ENCODE results near the gene MLST8. TPM values are rescaled to one million over a fixed set of nuclear protein-coding genes. Genes with fewer than 3 reads are reported as not detected.
"Not testable (repeated sequence)": the region's sequence is repeated elsewhere in the genome, so short reads cannot be mapped to it uniquely, and the experiment has no call there.

MLST8 gene
- total and polyA plus RNA-seq, 8 donors, result 16.6 to 62.8 (median 20.7) TPM

- H3K9me3 ChIP-seq, result no peaks in the 10 kb centered on the region
- intact Hi-C loops (cut with DNase I), result no loop called here
- ATAC-seq, result peak in 1 of 4 donors; percentile 2
- WGBS, 2 donors, result 13 to 24% methylated on average over 28 to 40 of the region's 40 CpGs
- H3K4me3 ChIP-seq, result peak overlapping the region in 1 of 4 donors; percentile 25
- DNase-seq, result peak in 2 of 6 donors; percentile 40 to 82
- FAIRE-seq, result no peak
- H3K36me3 ChIP-seq, result peaks cover 4 to 28% (median 25%) of the 10 kb centered on the region in 3 donors
- TF ChIP-seq CTCF (IDR thresholded peaks at IDR 0.05), result no peak
- H3K27ac ChIP-seq, result no peak overlapping the region
- H3K4me1 ChIP-seq, result peaks cover 0 to 6% (median 0%) of the 10 kb centered on the region in 3 donors
- no peaks in the 10 kb centered on the region for H3K27me3 ChIP-seq
These were observed 31.8 kb downstream of the MLST8 start for GRCh38 chr16:2237102-2237482.

- FAIRE-seq (no peak), DNase-seq (peak in 1 of 6 donors; percentile 76), ATAC-seq (peak in 3 of 4 donors; percentile 4 to 24 (median 9))
- Histone ChIP-seq H3K4me1 (peaks cover 0 to 6% (median 0%) of the 10 kb centered on the region in 3 donors), H3K9me3 (no peaks in the 10 kb centered on the region), H3K4me3 (no peak overlapping the region), H3K27ac (no peak overlapping the region), H3K27me3 (no peaks in the 10 kb centered on the region), H3K36me3 (peaks cover 4 to 23% (median 21%) of the 10 kb centered on the region in 3 donors)
- 27 to 35% methylated on average over 60 to 65 of the region's 65 CpGs for WGBS, 2 donors
- TF ChIP-seq CTCF (IDR thresholded peaks at IDR 0.05), result no peak
- intact Hi-C loops (cut with DNase I), result no loop called here
These were observed 32.4 kb downstream of the MLST8 start for GRCh38 chr16:2237493-2238149.

GRCh38 chr16:2238150-2238837 is 33.0 kb downstream of the MLST8 start:
- Histone ChIP-seq H3K36me3 (peaks cover 4 to 24% (median 16%) of the 10 kb centered on the region in 3 donors), H3K4me1 (peaks cover 0 to 6% (median 0%) of the 10 kb centered on the region in 3 donors), H3K27ac (no peak overlapping the region), H3K4me3 (no peak overlapping the region), H3K9me3 (no peaks in the 10 kb centered on the region), H3K27me3 (no peaks in the 10 kb centered on the region)
- ATAC-seq (peak in 3 of 4 donors; percentile 4 to 13 (median 7)), DNase-seq (peak in 2 of 6 donors; percentile 40 to 64), FAIRE-seq (no peak)
- no peak for TF ChIP-seq CTCF (IDR thresholded peaks at IDR 0.05)
- WGBS, 2 donors, result 46 to 51% methylated on average over 15 to 18 of the region's 18 CpGs
- intact Hi-C loops (cut with DNase I), result no loop called here

- peaks cover 0 to 27% (median 10%) of the 10 kb centered on the region in 3 donors for H3K36me3 ChIP-seq
- H3K27ac ChIP-seq, result no peak overlapping the region
- H3K4me3 ChIP-seq, result no peak overlapping the region
- 63 to 65% methylated on average over 14 to 15 of the region's 15 CpGs for WGBS, 2 donors
- no peaks in the 10 kb centered on the region for H3K9me3 ChIP-seq
- peak in 2 of 4 donors; percentile 5 to 8 for ATAC-seq
- no peaks in the 10 kb centered on the region for H3K27me3 ChIP-seq
- FAIRE-seq, result no peak
- intact Hi-C loops (cut with DNase I), result no loop called here
- peaks cover 0 to 6% (median 0%) of the 10 kb centered on the region in 3 donors for H3K4me1 ChIP-seq
- peak in 2 of 6 donors; percentile 25 to 76 for DNase-seq
- no peak for TF ChIP-seq CTCF (IDR thresholded peaks at IDR 0.05)
These were observed 33.8 kb downstream of the MLST8 start for GRCh38 chr16:2238838-2239675.

- FAIRE-seq; H3K4me3 ChIP-seq; H3K27ac ChIP-seq; H3K4me1 ChIP-seq; H3K27me3 ChIP-seq; ATAC-seq; H3K9me3 ChIP-seq; intact Hi-C loops (cut with DNase I): not testable (repeated sequence)
- DNase-seq, result peak in 2 of 6 donors; percentile 6
- peaks cover 0 to 28% (median 4%) of the 10 kb centered on the region in 3 donors for H3K36me3 ChIP-seq
- WGBS, 2 donors, result 77 to 88% methylated on average over 9 of the region's 9 CpGs
These were observed 35.1 kb downstream of the MLST8 start for GRCh38 chr16:2240331-2240730.
